Right lobe of liver (tissue), 6 donors: ENCODE measurements around the gene DTNB. TPM values are rescaled to one million over a fixed set of nuclear protein-coding genes. Genes with fewer than 3 reads are reported as not detected.

Source experiments
- ATAC-seq, 4 donors: fragments of 200-7000 bp; cut with Tn5 transposase; one replicate each; pipeline ENCODE4 v1.9.1; 2020; ENCODE audit warnings: mild to moderate bottlenecking in 4 of 4, moderate library complexity in 4 of 4
- DNase-seq, 3 donors: peaks; one replicate each; pipeline ENCODE4 v3.0.0-alpha.2; 2020
- H3K27ac ChIP-seq, 3 donors: fragments of 200-600 bp; one replicate each; pipeline ENCODE4 v1.8.0; 2022
- H3K27me3 ChIP-seq, 2 donors: fragments of 200-600 bp; one replicate each; pipeline ENCODE4 v1.8.0; 2022
- H3K36me3 ChIP-seq, 4 donors: fragments of 200-600 bp; sonication (generic) in 1 of 4; one replicate each; pipeline versions ENCODE4 v1.5.1 to v1.8.0; 2017 to 2022; ENCODE audit warnings: control low read depth in 1 of 4
- H3K4me1 ChIP-seq, 4 donors: fragments of 200-600 bp; sonication (generic) in 1 of 4; one replicate each; pipeline versions ENCODE4 v1.5.1 to v1.8.0; 2017 to 2022; ENCODE audit warnings: control low read depth in 1 of 4
- H3K4me3 ChIP-seq, 3 donors: fragments of 200-600 bp; one replicate each; pipeline ENCODE4 v1.8.0; 2022
- H3K9me3 ChIP-seq, 4 donors: fragments of 200-600 bp; sonication (generic) in 1 of 4; one replicate each; pipeline versions ENCODE4 v1.5.1 to v1.8.0; 2017 to 2022; ENCODE audit warnings: control low read depth in 1 of 4
- POLR2A ChIP-seq: fragments of 450-650 bp; IDR thresholded peaks from one replicate; pipeline ENCODE4 v1.6.1; 2017; ENCODE audit warnings: antibody characterized with exemption, mild to moderate bottlenecking
- WGBS: methylation state at CpG from one replicate; pipeline ENCODE4 v1.1.6; 2018; ENCODE audit warnings: low coverage, low lambda C conversion rate; ENCODE audit not compliant: insufficient coverage; ENCODE audit errors: missing lambda C conversion rate; 5-methylcytosine and 5-hydroxymethylcytosine counted together
- intact Hi-C, 2 donors: fragments of 100-400 bp; cut with DNase I; formaldehyde crosslinking; loops; one replicate each; pipeline versions ENCODE4 v1.11.2 to v1.14.1; 2022
- total RNA-seq, 6 experiments: library from RNA; depleted of rRNA in 2 of 6; stranded (reverse); fragments of >200 nt in 2 of 6; fragmentation: NEBNext Ultra II Directional in 3 of 6; extraction: Animal tissue kit (Norgen Biotek cat#: 25700) in 3 of 6; gene quantifications; one replicate each; pipeline versions ENCODE4 v1.1.0 to v1.2.4, GENCODE V29; 2016 to 2023
- TF ChIP-seq, protein P1 (sequence below), 4 donors: fragments of 200-600 bp in 3 of 4; fragments of 450-650 bp in 1 of 4; IDR thresholded peaks; one replicate each; pipeline versions ENCODE4 v1.5.1 to v1.8.0; 2016 to 2022; ENCODE audit warnings: antibody characterized with exemption in 4 of 4, mild to moderate bottlenecking in 2 of 4
- donor health status: DM: no; HTN: yes; CAD: no.
- donor health status: DM: no; HTN: no; CAD: no.
- donor health status: DM: no; HTN: no; CAD: no.
- donor health status: DM: no; HTN: yes; CAD: no.
- donor health status: DM: no; HTN: yes; CAD: no.

Gene DTNB
- total RNA-seq, 6 experiments from 2014 or later = 7.0 to 10.3 (median 8.8) TPM

DNA sequence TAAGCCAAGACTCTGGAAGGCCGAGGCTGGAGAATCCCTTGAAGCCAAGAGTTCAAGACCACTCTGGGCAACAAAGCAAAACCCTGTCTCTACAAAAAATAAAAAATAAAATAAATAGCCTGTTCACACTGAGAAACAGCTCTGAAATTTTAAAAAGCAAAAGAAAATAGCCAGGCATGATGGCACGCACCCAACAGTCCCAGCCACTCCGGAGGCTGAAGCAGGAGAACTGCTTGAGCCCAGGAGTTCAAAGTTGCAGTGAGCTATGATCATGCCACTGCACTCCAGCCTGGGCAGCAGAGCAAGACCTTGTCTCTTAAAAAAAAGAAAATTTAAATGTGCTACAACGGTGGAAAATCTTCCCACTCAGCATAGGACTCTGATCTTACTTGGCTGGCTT, 52.7 kb downstream of the DTNB start:
- no peak for TF ChIP-seq POLR2A
- TF ChIP-seq, protein P1, sequence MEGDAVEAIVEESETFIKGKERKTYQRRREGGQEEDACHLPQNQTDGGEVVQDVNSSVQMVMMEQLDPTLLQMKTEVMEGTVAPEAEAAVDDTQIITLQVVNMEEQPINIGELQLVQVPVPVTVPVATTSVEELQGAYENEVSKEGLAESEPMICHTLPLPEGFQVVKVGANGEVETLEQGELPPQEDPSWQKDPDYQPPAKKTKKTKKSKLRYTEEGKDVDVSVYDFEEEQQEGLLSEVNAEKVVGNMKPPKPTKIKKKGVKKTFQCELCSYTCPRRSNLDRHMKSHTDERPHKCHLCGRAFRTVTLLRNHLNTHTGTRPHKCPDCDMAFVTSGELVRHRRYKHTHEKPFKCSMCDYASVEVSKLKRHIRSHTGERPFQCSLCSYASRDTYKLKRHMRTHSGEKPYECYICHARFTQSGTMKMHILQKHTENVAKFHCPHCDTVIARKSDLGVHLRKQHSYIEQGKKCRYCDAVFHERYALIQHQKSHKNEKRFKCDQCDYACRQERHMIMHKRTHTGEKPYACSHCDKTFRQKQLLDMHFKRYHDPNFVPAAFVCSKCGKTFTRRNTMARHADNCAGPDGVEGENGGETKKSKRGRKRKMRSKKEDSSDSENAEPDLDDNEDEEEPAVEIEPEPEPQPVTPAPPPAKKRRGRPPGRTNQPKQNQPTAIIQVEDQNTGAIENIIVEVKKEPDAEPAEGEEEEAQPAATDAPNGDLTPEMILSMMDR (IDR thresholded peaks at IDR 0.05) = no peak
- 70% methylated on average over 4 of the region's 4 CpGs for WGBS
- no peaks in the 10 kb centered on the region for H3K27me3 ChIP-seq

GRCh38 chr2:25620077-25620476, 53.3 kb downstream of the DTNB start:
- ATAC-seq (no peak), DNase-seq (no peak)
- intact Hi-C loops = no loop called here
- WGBS = 80% methylated on average over 5 of the region's 5 CpGs
- H3K27ac ChIP-seq = no peak overlapping the region
- no peak overlapping the region for H3K4me3 ChIP-seq
- peaks cover 0 to 17% (median 8%) of the 10 kb centered on the region in 4 donors for H3K4me1 ChIP-seq
- H3K36me3 ChIP-seq = peaks cover 0 to 3% (median 0%) of the 10 kb centered on the region in 4 donors
- TF ChIP-seq, protein P1 (IDR thresholded peaks at IDR 0.05) = no peak
- TF ChIP-seq POLR2A = no peak
- H3K27me3 ChIP-seq = no peaks in the 10 kb centered on the region
- H3K9me3 ChIP-seq = no peaks in the 10 kb centered on the region

More for the DNA sequence above, 52.7 kb downstream of the DTNB start:
- H3K4me3 ChIP-seq = no peak overlapping the region
- peaks cover 0 to 17% (median 8%) of the 10 kb centered on the region in 4 donors for H3K4me1 ChIP-seq
- no peaks in the 10 kb centered on the region for H3K9me3 ChIP-seq
- no peak for ATAC-seq
- no peak for DNase-seq
- intact Hi-C loops = no loop called here
- H3K36me3 ChIP-seq = peaks cover 0 to 3% (median 0%) of the 10 kb centered on the region in 4 donors
- H3K27ac ChIP-seq = no peak overlapping the region

- 69% methylated on average over 4 of the region's 4 CpGs for WGBS
- TF ChIP-seq, protein P1 (IDR thresholded peaks at IDR 0.05) = no peak
- no peak for TF ChIP-seq POLR2A
- intact Hi-C loops = no loop called here
- Histone ChIP-seq H3K27me3 (no peaks in the 10 kb centered on the region), H3K4me1 (peaks cover 0 to 17% (median 8%) of the 10 kb centered on the region in 4 donors), H3K36me3 (no peaks in the 10 kb centered on the region), H3K4me3 (no peak overlapping the region), H3K9me3 (no peaks in the 10 kb centered on the region), H3K27ac (no peak overlapping the region)
- DNase-seq (no peak), ATAC-seq (no peak)
Measured at GRCh38 chr2:25619185-25619584, 54.2 kb downstream of the DTNB start.

DNA sequence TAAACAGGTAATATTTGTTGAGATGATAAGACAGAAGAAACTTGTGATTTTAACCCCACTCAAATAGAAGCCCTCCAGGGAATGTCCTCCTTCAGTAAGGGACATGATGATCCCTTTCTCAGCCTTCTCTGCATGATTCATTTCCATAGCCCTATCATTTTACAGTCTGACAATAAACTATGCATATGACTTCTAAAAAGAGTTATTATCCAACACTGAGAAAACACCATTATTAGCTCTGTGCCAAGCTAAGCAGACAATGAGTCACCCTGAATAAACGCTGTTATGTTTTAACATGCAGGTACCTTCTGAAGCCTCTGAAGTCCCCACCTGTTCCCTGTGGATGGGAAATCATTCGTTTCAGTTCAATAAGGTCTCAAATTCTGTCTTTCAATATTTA, 54.7 kb downstream of the DTNB start:
- Histone ChIP-seq H3K4me3 (no peak overlapping the region), H3K36me3 (no peaks in the 10 kb centered on the region), H3K27me3 (no peaks in the 10 kb centered on the region), H3K4me1 (peaks cover 0 to 17% (median 8%) of the 10 kb centered on the region in 4 donors), H3K27ac (peak overlapping the region in 1 of 3 donors; percentile 49), H3K9me3 (no peaks in the 10 kb centered on the region)
- intact Hi-C loops = no loop called here
- 25% methylated on average over 2 of the region's 2 CpGs for WGBS
- DNase-seq (no peak), ATAC-seq (peak; percentile 75 to 95 (median 86))
- TF ChIP-seq, protein P1 (IDR thresholded peaks at IDR 0.05) = no peak
- TF ChIP-seq POLR2A = no peak
